ENCODE results near the gene ADRB2.
"Not testable (repeated sequence)": the region's sequence is repeated elsewhere in the genome, so short reads cannot be mapped to it uniquely, and the experiment has no call there.

Gene ADRB2

DNA sequence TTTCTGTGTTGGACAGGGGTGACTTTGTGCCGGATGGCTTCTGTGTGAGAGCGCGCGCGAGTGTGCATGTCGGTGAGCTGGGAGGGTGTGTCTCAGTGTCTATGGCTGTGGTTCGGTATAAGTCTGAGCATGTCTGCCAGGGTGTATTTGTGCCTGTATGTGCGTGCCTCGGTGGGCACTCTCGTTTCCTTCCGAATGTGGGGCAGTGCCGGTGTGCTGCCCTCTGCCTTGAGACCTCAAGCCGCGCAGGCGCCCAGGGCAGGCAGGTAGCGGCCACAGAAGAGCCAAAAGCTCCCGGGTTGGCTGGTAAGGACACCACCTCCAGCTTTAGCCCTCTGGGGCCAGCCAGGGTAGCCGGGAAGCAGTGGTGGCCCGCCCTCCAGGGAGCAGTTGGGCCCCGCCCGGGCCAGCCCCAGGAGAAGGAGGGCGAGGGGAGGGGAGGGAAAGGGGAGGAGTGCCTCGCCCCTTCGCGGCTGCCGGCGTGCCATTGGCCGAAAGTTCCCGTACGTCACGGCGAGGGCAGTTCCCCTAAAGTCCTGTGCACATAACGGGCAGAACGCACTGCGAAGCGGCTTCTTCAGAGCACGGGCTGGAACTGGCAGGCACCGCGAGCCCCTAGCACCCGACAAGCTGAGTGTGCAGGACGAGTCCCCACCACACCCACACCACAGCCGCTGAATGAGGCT lies at the start of gene ADRB2:
ADRB2 (plus strand) TSS at position 559 of the 686 bp plus-strand sequence. CDS start 221 bp downstream, outside the sequence.
- DNase-seq (ENCODE audit: low spot score), result peak; percentile 96

DNA sequence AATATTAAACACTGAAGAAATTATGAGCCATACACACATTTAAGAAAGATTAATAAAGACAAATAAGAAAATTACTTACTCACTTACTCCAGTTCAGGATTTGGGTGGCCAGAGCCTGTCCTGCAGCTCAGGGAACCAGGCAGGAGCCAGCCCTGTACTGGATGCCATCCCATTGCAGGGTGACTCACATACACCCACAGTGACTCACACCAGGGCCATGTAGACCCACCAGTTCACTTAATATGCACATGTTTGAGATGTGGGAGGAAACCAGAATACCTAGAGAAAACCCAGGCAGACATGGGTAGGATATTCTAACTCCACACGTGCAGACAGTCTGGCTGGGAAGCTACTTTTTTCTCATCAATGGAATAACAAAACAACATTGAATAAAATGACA lies 49.6 kb upstream of the ADRB2 start:
- DNase-seq (ENCODE audit: low spot score), result peak; percentile 96

DNA sequence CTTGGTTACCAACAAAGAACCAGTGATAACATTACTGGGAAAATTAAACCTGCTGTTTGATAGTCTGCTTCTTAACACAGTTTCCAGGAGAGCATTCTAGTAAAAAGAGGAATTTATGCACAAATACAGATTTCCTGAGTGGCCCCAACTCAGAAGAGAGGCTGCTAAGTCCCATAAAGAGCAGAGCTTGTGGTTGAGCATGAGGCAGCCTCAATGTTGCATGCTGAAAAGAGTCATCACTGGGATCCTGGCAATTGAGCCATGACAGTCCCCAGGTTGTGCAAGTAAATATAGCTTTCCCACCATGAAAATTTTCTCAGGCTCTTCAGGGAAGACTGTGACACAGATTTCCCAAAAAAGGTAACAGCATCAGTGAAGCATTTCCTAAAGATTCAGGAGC lies 47.5 kb upstream of the ADRB2 start:
- DNase-seq (ENCODE audit: low spot score), result no peak

DNA sequence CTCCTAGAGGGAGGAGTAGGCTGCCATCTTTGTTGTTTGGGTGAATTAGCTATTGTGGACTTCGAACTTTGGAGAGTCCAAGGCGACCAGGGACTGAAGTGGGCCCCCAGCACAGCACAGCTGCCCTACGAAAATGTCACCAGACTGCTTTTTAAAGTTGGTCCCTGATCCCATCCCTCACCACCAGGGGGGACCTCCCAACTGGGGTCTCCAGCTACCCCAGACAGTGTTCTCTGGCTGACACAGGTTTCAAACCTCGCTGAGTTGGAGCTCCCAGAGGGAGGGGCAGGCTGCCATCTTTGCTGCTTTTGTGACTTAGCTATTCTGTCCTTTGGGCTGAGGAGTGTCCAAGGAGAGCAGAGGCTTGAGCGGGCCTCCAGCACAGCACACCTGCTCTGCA lies 45.7 kb upstream of the ADRB2 start:
- DNase-seq (ENCODE audit: low spot score), result no peak

DNA sequence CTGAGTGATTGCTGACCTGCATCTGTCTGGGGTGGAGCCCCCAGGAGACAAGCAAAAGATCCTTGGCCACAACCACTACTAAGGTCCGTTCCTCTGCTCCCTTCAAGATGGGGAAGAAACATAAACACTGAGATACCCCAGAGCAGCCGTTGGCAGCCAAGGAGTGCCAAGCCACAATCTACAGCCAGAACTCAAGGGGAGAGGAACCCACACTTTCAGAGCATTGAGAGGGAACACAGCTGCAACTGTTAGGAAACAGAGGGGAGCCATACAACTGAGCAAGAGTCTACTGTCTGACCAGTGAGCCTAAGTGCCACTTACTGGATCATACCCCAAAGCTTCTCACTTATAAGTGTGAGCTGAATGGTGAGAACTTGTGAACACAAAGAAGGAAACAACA lies 44.6 kb upstream of the ADRB2 start:
- no peak for DNase-seq (ENCODE audit: low spot score)

DNA sequence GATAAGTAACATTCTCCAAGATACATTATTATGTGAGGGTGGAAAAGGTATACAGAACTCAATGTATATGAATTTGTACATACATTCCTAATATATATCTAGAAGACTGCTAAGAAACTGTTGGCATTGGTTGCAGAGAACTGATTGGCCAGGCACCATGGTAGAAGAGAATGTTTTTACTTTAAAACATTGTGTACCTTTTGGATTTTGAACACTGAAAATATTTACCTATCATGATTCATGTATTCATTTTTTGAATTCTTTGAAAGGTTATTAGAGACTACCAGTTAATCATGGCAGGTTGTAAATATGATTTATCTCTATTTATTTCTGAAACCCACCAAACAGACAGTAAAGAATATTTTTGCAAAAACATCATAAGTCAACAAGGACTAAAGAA lies 41.2 kb upstream of the ADRB2 start:
- DNase-seq (ENCODE audit: low spot score), result no peak

DNA sequence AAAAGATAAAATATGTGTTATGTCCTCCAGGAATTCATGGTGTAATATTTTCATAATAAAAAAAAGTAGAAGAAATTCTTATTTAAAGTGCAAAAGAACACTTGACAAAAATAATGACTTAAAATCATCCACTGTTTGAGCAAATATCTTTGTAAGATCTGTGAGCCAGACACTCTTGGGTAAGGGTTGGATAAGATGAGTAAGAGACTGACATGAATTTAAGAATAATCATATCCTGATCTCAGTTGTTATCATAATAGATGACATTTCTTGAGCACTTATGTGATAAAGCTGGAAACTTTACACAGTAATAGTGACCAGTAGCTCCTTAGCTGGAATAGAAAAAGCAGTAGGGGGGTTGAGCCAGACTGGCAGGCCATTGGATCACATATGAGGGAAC lies 40.0 kb upstream of the ADRB2 start:
- no peak for DNase-seq (ENCODE audit: low spot score)

DNA sequence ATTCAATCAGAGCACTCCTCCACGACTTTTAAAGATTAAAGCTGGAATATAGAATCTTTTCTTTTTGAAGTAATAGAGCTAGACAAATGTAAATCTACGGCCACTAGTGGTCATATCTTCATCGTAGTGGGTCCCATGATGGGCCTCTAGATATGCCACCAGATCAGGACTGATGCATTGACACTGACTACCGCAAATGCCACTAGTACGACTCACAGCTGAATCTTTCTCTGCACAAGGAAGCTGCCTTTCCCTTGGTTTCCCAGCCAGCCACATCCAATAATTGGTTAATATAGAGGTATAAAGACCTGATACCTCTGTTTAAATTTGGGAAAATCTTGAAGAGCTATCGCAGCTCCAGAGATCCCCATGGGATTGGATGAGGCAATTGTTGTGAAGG lies 37.8 kb upstream of the ADRB2 start:
- no peak for DNase-seq (ENCODE audit: low spot score)

DNA sequence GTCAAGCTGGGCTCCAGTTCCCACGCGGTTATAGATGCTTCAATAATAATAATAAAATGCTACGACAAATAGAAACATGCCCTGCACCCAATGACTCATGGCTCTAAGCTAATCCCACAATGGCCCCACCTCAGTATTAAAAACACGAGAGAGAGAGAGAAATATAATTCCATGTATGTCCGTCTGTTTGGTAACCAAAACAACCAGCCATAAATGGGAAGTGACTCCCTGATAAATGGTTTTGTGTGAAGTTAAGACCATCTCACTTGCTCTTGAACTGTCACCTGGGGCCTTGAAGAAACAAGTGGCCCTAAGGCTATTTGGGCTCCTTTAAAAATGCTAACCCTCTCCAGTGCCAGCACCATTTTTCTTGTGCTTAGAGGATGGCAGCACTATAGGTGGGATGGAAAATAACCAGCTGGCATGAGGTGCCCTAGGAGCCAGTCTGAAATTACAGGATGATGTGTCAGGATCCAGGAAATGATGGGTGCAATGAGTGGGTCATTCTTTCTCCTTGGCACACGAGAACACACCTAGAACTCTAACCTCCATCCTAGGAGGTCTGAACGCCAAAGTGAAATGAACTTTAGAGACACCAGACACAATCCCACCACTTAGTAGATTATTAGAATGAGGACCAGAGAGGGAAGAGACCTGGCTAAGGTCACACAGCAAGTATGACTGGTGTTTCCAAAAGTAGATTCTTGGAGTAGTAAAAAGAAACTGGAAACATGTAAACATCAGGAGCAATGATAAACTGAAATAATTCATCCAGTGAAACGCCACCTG lies 35.7 kb upstream of the ADRB2 start:
- DNase-seq (ENCODE audit: low spot score), result no peak

DNA sequence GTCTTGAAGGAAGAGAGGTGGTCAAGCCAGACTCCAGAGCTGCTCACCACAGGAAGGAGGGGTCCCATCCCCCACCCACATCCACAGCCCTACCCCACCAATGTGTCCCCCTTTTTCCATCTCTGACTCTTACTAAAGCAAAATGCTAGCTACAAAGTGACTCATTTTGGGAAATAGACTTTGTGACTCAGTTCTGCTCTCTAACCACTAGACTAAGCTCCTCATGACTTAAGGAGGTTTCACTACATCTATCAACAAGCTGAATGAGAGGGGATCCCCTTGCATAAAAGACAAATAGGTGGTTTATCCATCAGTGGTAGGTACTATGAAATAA lies 35.1 kb upstream of the ADRB2 start:
- DNase-seq (ENCODE audit: low spot score), result peak; percentile 38

DNA sequence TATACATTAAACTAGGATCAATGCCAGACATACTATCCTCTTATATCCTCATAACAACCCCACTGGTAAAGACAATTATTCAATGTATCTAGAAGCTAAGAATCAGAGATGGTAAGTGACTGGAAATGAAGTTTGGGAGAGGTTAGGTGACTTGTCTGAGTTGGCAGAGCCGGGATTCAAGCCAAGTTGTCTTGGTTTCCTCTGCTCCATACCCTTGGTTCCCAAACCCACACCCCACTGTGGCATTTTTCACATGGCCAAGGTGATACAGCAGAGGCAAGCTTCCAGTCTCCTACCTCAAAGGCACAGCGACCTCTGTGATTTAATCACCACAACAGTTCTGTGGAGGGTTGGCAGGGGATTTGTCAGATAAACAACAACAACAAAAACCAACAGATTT lies 34.7 kb upstream of the ADRB2 start:
- no peak for DNase-seq (ENCODE audit: low spot score)

DNA sequence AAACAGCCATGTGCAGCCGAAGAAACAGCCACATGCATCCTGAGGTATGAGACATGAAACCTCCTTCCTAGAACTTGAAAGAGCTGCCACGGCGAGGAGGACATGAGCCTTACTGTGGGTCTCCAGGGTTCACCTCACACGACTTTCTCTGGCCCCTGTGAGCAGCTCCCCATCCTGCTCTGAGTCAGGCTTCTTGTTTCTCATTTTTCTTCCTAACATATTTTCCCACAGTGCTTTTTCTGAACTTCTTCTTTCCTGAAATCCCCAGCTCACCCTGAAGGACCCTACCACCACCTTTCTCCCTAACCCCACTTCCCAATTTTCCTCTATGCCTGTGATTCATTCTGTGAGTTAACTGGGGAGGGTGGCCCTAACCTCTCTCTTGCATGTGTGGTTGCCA lies 33.7 kb upstream of the ADRB2 start:
- no peak for DNase-seq (ENCODE audit: low spot score)

DNA sequence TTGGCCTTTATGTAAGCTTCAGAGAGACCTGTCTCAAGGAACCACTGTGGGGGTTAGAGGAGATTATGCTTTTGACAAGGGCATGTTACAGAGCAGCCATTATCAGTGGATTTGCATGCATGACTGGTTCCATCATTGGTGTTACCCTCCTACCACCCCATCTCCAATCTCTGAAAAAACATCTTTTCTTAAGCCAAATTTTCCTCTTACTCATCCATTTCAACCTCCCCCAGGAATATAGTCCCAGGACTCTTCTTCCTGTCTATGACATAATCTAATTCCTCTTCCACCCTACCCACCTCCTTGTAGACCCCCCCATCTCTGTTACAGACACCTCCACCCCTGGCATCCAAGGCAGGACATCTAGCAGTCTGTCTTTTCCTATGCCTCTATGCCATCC lies 33.1 kb upstream of the ADRB2 start:
- DNase-seq (ENCODE audit: low spot score), result no peak

DNA sequence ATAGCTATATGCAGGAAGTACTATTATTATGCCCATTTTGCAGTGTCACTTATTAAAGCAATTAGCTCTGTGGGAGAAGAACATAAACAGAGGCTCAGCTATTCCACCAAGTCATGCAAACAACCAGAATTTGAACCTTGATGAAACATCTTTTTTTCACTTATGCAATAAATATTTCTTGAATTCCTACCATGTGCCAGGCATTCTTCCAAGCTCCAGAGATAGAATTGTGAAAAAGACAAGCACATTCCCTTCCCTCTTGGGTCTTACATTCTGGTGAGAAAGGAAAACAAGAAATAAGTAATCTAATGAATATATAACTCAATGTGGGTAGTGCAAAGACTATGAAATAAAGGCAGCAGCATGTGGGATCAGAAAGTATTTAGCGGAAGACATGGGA lies 32.1 kb upstream of the ADRB2 start:
- no peak for DNase-seq (ENCODE audit: low spot score)

DNA sequence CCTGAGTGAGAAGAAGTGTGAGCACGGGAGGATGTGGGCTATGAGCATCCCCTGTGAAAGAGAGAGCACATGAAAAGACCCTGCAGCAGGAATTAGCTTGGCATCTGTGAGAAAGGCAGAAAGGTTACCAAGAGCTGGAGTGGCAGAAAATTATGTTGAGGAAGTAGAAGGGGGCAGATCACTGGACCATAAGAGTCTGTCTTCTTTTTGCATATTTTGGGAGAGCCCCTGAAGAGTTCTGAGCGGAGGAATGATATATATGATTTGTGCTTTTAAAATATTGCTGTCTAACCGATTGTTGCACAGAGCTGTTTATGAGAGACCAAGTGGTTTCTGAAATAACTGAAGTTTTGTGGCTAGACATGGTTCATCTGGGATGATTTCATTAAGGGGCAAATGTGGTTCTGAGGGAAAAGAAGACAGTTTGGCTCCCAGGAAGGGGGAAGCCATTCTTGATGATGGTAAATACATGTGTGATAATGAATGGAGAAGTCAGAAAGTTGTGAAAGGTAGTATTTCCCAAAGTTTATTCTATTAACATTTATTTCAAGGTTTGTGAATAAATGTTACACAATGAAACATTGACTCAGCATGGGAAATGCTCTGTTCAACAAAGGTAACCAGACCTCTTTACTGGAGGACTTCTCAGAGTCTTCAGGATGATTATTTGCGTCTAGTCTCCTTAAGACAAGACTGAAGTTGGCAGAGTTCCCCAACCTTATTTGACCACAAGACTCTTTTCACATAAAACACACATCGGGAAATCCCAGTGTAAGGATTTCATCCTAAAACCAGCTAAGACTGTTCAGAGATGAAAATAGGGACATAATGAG lies 31.5 kb upstream of the ADRB2 start:
- DNase-seq (ENCODE audit: low spot score), result no peak

DNA sequence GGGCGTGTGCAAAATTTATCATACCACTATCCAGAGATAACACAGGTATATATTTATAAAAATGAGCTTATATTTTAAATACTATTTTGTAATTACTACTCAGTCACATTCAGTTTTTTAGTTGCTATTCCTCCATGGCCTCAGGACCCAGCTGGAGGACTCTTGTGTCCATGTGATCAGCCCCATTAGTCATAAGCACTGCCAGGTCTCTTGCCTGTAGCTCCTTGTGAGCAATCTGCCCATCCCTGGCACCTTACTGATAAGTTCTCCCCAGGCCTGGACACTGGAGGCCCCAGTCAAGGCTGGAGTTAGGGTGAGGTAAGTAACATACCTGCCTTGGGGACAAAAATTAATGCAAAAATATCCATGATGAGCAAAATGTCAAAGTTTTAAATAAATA lies 29.5 kb upstream of the ADRB2 start:
- DNase-seq (ENCODE audit: low spot score), result no peak

DNA sequence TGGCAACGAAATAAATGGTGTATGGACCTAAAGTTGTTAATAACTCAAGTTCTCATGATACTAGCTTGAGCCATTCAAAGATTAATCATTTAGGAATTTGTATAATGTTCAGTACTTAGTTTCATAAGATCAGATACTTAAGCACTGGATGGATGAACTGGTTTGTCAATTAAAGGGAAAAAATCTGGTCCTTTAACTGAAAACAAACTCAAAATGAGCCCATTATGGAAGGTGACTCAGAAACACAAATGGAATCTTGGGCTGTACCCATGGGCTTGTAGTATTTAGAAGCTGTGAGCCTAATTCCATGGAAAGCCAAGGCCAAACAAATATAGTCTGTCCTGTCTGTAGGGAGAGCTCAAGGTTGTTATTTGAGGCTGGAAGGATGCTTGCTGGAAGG lies 27.6 kb upstream of the ADRB2 start:
- DNase-seq (ENCODE audit: low spot score), result no peak

DNA sequence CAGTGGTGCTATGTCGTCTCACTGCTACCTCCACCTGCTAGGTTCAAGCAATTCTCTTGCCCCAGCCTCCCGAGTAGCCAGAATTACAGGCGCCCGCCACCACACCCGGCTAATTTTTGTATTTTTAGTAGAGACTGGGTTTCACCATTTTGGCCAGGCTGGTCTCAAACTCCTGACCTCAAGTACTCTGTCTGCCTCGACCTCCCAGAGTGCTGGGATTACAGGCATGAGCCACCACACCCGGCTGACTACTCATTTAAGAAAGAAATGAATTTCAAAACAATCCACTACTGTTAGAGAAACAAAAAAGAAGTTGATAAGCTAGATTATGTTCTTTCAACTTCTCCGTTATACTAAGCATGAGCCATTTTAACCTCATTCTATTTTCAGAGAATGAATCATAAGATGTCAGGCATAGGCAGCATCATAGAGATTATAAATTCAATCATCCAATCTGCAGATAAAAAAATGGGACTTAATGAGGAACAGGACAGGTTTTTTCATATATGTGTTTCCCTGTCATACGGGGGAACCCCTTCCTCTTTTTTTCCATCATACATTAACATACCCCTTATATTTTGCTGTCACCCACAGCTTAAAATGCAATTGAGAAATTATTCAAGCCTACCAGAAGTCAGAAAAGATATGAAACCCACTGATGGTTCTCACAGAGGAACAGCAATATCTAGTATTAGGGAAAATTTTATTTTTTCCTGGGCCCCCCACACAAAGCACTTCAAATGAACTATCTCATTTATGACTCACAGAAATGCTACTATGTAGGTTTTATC lies 26.5 kb upstream of the ADRB2 start:
- DNase-seq (ENCODE audit: low spot score), result no peak

DNA sequence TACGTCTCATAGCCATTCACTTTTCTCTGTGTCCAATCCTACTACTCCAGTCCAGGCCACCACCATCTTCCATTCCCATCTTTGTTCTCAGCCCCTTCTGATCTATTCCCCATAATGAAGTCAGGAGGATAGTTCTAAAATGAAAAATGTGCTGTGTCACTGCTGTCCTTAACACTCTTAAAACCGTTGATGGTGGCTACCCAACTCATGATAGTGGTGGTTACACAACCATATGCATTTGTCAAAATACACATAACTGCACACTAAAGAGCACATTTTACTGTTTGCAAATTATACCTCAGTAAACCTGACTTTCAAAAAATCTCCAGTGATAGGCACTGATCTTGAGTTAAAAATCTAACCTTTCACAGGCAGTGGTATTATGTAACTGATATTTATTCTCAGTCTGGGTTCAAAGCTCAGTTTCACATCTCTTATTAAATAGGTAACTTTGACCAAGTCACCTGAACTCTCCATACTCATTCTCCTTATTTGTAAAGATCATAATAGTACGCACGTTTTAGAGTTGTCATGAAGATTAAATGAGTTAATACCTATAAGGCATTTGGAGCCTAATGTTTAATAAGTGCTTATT lies 24.6 kb upstream of the ADRB2 start:
- no peak for DNase-seq (ENCODE audit: low spot score)

DNA sequence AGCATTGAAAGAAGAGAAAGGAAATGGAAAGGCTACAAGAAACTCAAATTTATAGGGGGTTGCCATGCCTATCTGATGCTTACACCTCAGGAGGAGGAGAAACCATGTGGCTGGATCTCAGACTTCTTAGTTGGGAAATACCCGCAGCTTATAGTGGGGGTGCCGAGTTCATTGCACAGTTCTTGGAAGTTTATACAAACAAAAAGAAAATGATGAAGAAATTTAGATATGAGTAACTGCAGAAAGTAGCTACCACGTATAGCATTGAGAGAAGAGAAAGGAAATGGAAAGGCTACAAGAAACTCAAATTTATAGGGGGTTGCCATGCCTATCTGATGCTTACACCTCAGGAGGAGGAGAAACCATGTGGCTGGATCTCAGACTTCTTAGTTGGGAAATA lies 23.0 kb upstream of the ADRB2 start:
- DNase-seq (ENCODE audit: low spot score), result not testable (repeated sequence)

DNA sequence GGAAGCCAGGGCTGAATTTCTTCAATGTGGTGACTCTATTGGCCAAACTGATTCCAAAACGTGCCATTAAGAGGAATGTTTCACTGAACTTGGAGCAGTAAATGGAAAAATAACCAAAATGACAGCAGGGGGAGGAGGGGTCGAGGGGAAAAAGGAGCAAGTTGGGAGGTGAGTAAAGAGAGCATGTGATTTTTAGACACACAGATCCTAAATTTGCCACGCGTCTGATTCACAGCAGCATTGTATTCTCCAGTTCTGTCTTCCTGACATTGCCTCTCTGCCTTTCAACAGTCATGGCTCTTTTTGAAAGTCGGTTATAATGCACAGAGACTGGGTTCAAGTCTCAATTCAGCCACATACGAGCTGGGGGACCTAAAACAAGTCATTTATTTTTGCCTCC lies 22.0 kb upstream of the ADRB2 start:
- no peak for DNase-seq (ENCODE audit: low spot score)

Measured in AG08395 (cell line).